Astrocyte of the cerebellum (primary cell): ENCODE data around the gene TM6SF1.
"Not testable (repeated sequence)": the region's sequence is repeated elsewhere in the genome, so short reads cannot be mapped to it uniquely, and the experiment has no call there.

Experiments
- DNase-seq: peaks from one replicate; pipeline ENCODE4 v3.0.0-alpha.2; 2011; ENCODE audit warnings: low read depth
- H3K4me3 ChIP-seq: 2 replicates; pipeline ENCODE4 v1.5.1; 2011; ENCODE audit warnings: mild to moderate bottlenecking, low read depth, low read length, moderate library complexity
- CTCF ChIP-seq: IDR thresholded peaks from 2 replicates; pipeline ENCODE4 v1.5.1; 2012; ENCODE audit warnings: low read length, low read depth, moderate library complexity, mild to moderate bottlenecking; ENCODE audit errors: missing control alignments
- in situ Hi-C: cut with HindIII; loops from 2 replicates; pipeline ENCODE4 v1.10.0; 2017; ENCODE audit warnings: low sequenced_read_pairs

The TM6SF1 gene

GRCh38 chr15:83078712-83079111 lies 28.7 kb upstream of the TM6SF1 start:
- in situ Hi-C loops: no loop called here
- DNase-seq: no peak
- TF ChIP-seq CTCF: no peak
- H3K4me3 ChIP-seq: no peak overlapping the region

GRCh38 chr15:83081256-83082014 lies 26.0 kb upstream of the TM6SF1 start:
- no peak overlapping the region for H3K4me3 ChIP-seq
- in situ Hi-C loops: no loop called here
- DNase-seq: no peak
- TF ChIP-seq CTCF: no peak

GRCh38 chr15:83082730-83083386 lies 24.6 kb upstream of the TM6SF1 start:
- H3K4me3 ChIP-seq: no peak overlapping the region
- no peak for DNase-seq
- no peak for TF ChIP-seq CTCF
- in situ Hi-C loops: no loop called here

DNA sequence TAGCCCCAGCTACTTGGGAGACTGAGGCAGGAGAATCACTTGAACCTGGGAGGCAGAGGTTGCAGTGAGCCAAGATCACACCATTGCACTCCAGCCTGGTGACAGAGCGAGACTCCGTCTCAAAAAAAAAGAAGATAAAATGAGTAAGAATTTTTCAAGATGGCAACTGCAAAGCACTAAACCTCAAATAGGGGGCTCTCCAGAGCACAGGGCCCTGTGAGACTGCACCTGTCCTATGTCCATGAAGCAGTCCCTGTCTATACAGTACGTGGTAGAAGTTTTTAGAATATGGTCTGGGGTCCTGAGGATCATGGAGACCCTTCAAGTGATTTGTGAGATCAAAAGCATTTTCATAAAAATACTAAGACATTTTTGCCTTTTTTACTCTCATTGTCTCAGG lies 22.0 kb upstream of the TM6SF1 start:
- H3K4me3 ChIP-seq, in situ Hi-C loops, DNase-seq: not testable (repeated sequence)

GRCh38 chr15:83085864-83086552 lies 21.4 kb upstream of the TM6SF1 start:
- in situ Hi-C loops, DNase-seq, H3K4me3 ChIP-seq: not testable (repeated sequence)

- H3K4me3 ChIP-seq: no peak overlapping the region
- in situ Hi-C loops: no loop called here
- DNase-seq: no peak
- TF ChIP-seq CTCF: no peak
Measured at GRCh38 chr15:83087576-83087975, 19.9 kb upstream of the TM6SF1 start.

DNA sequence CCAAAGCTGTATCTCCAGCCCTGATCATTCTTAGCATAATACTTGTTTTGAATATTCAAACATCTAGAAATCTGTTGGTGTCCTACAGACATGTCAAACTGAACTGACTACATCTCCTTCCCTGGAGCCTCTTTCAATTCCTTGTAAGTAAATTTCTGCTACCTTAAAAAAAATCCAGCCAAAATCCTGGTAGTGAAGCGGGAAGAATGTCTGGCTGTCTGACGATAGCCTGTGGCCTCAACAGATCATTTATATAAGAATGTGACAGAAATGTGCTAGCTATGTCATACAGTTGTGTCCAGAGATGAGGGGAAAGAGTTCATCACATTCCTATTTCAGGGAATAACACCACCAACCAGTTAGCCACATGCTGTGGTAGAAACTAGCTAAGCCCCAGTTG lies 18.6 kb upstream of the TM6SF1 start:
- in situ Hi-C loops: no loop called here
- no peak for TF ChIP-seq CTCF
- no peak for DNase-seq
- H3K4me3 ChIP-seq: no peak overlapping the region
